Measurements from ENCODE around the gene ANKRD34B. TPM values are rescaled to one million over a fixed set of nuclear protein-coding genes. Genes with fewer than 3 reads are reported as not detected.

ANKRD34B gene
- total and polyA plus RNA-seq, 10 donors = 0.06 to 2.0 (median 0.48) TPM

DNA sequence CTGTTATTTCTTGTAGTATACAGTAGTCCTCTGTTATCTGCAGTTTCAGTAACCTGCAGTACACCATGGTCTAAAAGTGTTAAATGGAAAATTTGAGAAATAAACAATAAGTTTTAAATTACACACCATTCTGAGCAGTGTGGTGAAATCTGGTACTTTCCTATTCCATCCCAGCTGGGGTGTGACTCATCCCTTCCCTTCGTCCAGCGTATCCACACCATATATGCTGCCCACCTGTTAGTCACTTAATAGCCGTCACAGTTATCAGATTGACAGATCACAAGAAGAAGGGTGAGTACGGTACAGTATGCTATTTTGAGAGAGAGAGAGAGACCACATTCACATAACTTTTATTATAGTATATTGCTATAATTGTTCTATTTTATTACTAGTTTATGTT is 53.3 kb downstream of the ANKRD34B start:
- Histone ChIP-seq H3K4me3 (no peak overlapping the region), H3K27me3 (replicated peaks in 1 of 7) (no peaks in the 10 kb centered on the region), H3K27ac (no peak overlapping the region), H3K4me1 (no peaks in the 10 kb centered on the region), H3K9me3 (no peaks in the 10 kb centered on the region), H3K36me3 (peaks cover 0 to 64% (median 0%) of the 10 kb centered on the region in 6 donors)
- TF ChIP-seq, protein P1, sequence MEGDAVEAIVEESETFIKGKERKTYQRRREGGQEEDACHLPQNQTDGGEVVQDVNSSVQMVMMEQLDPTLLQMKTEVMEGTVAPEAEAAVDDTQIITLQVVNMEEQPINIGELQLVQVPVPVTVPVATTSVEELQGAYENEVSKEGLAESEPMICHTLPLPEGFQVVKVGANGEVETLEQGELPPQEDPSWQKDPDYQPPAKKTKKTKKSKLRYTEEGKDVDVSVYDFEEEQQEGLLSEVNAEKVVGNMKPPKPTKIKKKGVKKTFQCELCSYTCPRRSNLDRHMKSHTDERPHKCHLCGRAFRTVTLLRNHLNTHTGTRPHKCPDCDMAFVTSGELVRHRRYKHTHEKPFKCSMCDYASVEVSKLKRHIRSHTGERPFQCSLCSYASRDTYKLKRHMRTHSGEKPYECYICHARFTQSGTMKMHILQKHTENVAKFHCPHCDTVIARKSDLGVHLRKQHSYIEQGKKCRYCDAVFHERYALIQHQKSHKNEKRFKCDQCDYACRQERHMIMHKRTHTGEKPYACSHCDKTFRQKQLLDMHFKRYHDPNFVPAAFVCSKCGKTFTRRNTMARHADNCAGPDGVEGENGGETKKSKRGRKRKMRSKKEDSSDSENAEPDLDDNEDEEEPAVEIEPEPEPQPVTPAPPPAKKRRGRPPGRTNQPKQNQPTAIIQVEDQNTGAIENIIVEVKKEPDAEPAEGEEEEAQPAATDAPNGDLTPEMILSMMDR (IDR thresholded peaks at IDR 0.05 in 8 of 11, conservative IDR thresholded peaks at IDR 0.05 in 3 of 11) = no peak
- no peak for TF ChIP-seq POLR2AphosphoS5 (IDR thresholded peaks at IDR 0.05)
- no peak for TF ChIP-seq POLR2A (IDR thresholded peaks at IDR 0.05)
- no peak for DNase-seq
- intact Hi-C loops (cut with DNase I; ENCODE audit: low total_unique reads) = no loop called here
- 64 to 79% (median 69%) methylated on average over 4 of the region's 4 CpGs for WGBS, 5 donors

DNA sequence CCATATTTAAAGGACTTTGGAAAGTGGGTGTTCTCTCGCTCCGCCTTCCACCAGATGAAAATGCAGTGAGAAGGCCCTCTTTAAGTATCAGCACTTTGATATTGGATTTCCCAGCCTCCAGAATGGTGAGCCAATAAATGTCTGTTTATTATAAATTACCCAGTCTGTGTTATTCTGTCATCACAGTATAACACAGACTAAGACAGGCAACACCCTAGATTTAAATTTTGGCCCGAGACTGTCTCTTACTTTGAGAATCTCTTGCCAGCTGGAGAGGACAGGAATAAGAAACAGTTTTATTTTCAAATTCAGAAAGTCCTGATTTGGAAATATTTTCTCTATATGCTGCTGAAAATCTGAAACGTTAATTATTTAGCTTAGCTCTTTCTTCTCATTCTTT is 60.7 kb downstream of the ANKRD34B start:
- no peak for TF ChIP-seq POLR2AphosphoS5 (IDR thresholded peaks at IDR 0.05)
- TF ChIP-seq, protein P1 (IDR thresholded peaks at IDR 0.05 in 8 of 11, conservative IDR thresholded peaks at IDR 0.05 in 3 of 11) = no peak
- no peak for TF ChIP-seq POLR2A (IDR thresholded peaks at IDR 0.05)
- WGBS, 5 donors = 92 to 98% (median 94%) methylated on average over 4 of the region's 4 CpGs
- intact Hi-C loops (cut with DNase I; ENCODE audit: low total_unique reads) = no loop called here

DNA sequence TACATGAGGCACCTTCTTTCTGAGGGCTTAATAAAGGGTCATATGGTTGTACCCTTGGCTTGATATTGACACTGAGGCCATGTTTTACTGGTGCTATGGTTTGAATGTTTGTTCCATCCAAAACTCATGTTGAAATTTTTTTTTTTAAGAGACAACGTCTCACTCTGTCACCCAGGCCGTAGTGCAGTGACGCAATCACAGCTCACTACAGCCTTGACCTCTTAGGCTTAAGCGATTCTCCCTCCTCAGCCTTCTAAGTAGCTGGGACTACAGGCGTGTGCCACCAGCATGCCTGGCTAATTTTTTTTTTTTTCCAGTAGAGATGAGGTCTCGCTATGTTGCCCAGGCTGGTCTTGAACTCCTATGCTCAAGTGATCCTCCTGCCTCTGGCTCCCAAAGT is 61.2 kb downstream of the ANKRD34B start:
- 77 to 93% (median 81%) methylated on average over 6 of the region's 6 CpGs for WGBS, 5 donors

More for the DNA sequence above, 60.7 kb downstream of the ANKRD34B start:
- Histone ChIP-seq H3K4me1 (peaks cover 0 to under 1% (median 0%) of the 10 kb centered on the region in 6 donors), H3K36me3 (peaks cover 0 to 17% (median 0%) of the 10 kb centered on the region in 6 donors), H3K27me3 (replicated peaks in 1 of 7) (no peaks in the 10 kb centered on the region), H3K4me3 (no peak overlapping the region), H3K27ac (no peak overlapping the region), H3K9me3 (no peaks in the 10 kb centered on the region)
- DNase-seq = no peak

DNA sequence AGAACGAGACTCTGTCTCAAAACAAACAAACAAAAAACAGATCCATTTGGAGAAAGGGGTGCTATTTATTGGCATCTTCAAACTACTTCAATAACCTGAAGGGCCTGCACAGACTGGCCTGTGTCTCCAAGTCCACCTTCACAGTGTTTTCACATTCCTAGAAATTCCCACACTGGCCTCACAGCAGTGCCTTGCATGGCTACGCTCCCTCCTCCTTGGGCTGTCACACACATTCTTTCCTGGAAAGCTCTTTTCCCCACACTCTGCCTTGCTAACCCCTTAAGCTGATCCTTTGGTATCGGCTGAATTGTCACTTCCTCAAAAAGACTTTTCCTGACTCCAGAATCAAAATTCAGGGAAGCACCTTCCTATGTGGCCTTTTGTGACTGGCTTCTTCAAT is 62.4 kb downstream of the ANKRD34B start:
- Histone ChIP-seq H3K4me1 (peaks cover 0 to 13% (median under 1%) of the 10 kb centered on the region in 6 donors), H3K4me3 (no peak overlapping the region), H3K36me3 (peaks cover 0 to 4% (median 0%) of the 10 kb centered on the region in 6 donors), H3K27ac (no peak overlapping the region), H3K27me3 (replicated peaks in 1 of 7) (no peaks in the 10 kb centered on the region), H3K9me3 (no peaks in the 10 kb centered on the region)
- TF ChIP-seq, protein P1 (IDR thresholded peaks at IDR 0.05 in 8 of 11, conservative IDR thresholded peaks at IDR 0.05 in 3 of 11) = no peak
- TF ChIP-seq POLR2A (IDR thresholded peaks at IDR 0.05) = no peak
- no peak for TF ChIP-seq POLR2AphosphoS5 (IDR thresholded peaks at IDR 0.05)
- intact Hi-C loops (cut with DNase I; ENCODE audit: low total_unique reads) = no loop called here
- no peak for DNase-seq
- 77 to 91% (median 85%) methylated on average over 3 of the region's 3 CpGs for WGBS, 5 donors

More for the DNA sequence above, 61.2 kb downstream of the ANKRD34B start:
- Histone ChIP-seq H3K9me3 (no peaks in the 10 kb centered on the region), H3K4me3 (no peak overlapping the region), H3K27ac (no peak overlapping the region), H3K27me3 (replicated peaks in 1 of 7) (no peaks in the 10 kb centered on the region), H3K36me3 (peaks cover 0 to 12% (median 0%) of the 10 kb centered on the region in 6 donors), H3K4me1 (peaks cover 0 to 5% (median 0%) of the 10 kb centered on the region in 6 donors)
- TF ChIP-seq, protein P1 (IDR thresholded peaks at IDR 0.05 in 8 of 11, conservative IDR thresholded peaks at IDR 0.05 in 3 of 11) = no peak
- no peak for TF ChIP-seq POLR2AphosphoS5 (IDR thresholded peaks at IDR 0.05)
- no peak for TF ChIP-seq POLR2A (IDR thresholded peaks at IDR 0.05)
- intact Hi-C loops (cut with DNase I; ENCODE audit: low total_unique reads) = no loop called here
- DNase-seq = no peak

Small RNAs within 50 kb of the gene (small RNA-seq; reads per million reads assigned to genes)
- 0 reads per million in 4 donors for gene DBIP2

Other genes starting within 250 kb of the ANKRD34B start
- 10 to 100 TPM; 41.3 to 67.8 (median 55.8) TPM for gene ZFYVE16, start 162.2 kb downstream of the ANKRD34B start, total RNA-seq
- gene ZFYVE16, start 162.2 kb downstream of the ANKRD34B start, polyA plus RNA-seq = 10 to 100 TPM in 1 of 3 donors, 1 to 10 TPM in 2; 8.5 to 12.2 (median 9.5) TPM
- 1 to 10 TPM; 2.0 to 6.6 (median 3.5) TPM for gene FAM151B, start 82.2 kb downstream of the ANKRD34B start, total RNA-seq
- gene FAM151B, start 82.2 kb downstream of the ANKRD34B start, polyA plus RNA-seq = under 1 TPM; 0.35 to 0.70 (median 0.44) TPM
- 10 to 100 TPM; 11.7 to 17.0 (median 15.8) TPM for gene MSH3, start 84.4 kb upstream of the ANKRD34B start, total RNA-seq
- gene MSH3, start 84.4 kb upstream of the ANKRD34B start, polyA plus RNA-seq = 1 to 10 TPM; 2.3 to 3.4 (median 2.6) TPM
- 10 to 100 TPM in 6 of 7 donors, 1 to 10 TPM in 1; 9.4 to 23.0 (median 14.7) TPM for gene DHFR, start 84.7 kb upstream of the ANKRD34B start, total RNA-seq
- gene DHFR, start 84.7 kb upstream of the ANKRD34B start, polyA plus RNA-seq = 10 to 100 TPM in 2 of 3 donors, 1 to 10 TPM in 1; 8.6 to 18.7 (median 18.1) TPM